GM12892 (cell line): Measurements from ENCODE around the gene ANTXRL.
"Not testable (repeated sequence)": the region's sequence is repeated elsewhere in the genome, so short reads cannot be mapped to it uniquely, and the experiment has no call there.

Source experiments
- POLR2A ChIP-seq: IDR thresholded peaks from 2 replicates; pipeline ENCODE4 v1.6.1; 2011; ENCODE audit warnings: low read depth, low read length, control low read depth
- POLR2AphosphoS5 ChIP-seq: IDR thresholded peaks from 2 replicates; pipeline ENCODE4 v1.6.1; 2011; ENCODE audit warnings: low read depth, low read length, control low read depth
- TAF1 ChIP-seq: IDR thresholded peaks from 2 replicates; pipeline ENCODE4 v1.6.1; 2011; ENCODE audit warnings: low read depth, mild to moderate bottlenecking, control low read depth, low read length, borderline replicate concordance

DNA sequence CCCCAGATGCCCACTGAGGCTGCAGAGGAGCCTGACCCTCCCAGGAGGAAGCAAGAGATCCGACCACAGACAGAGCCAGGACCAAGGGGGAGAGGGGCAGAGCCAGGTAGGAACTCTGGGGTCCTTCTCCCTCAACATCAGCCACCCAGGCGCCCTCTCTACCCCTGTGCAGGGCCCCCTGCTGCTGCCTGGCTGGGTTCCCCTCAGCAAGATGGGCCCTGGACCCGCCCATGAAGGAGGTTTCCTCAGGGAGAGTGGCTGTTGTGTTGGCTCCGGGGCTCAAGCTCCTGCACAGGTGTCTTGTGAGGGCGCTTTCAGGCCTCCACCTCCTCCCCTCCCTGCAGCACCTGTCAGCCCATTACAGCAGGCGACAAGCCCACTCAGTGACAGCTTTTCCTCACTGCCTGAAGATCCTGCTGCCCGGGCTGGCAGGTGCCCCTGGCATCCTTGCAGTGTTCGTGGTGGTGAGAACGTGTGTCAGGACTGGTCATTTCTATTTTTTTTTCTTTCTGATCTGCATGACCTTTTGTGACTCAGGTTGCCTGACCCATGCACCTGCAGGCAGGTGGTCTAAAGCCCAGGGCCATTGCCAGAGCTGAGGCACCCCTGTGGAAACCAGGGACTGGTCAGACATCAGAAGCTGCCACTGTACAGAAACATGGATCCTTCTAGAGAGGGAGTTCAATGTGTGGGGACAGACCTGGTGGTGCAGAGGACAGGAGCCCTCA is 37.0 kb upstream of the ANTXRL start:
- not testable (repeated sequence) for TF ChIP-seq POLR2AphosphoS5, POLR2A, TAF1
